GM11168 (cell line): ENCODE data around the gene KIFAP3.
"Not testable (repeated sequence)": the region's sequence is repeated elsewhere in the genome, so short reads cannot be mapped to it uniquely, and the experiment has no call there.

Experiments
- in situ Hi-C: fragments of 300-500 bp; cut with MboI; formaldehyde crosslinking; loops from one replicate; pipeline ENCODE4 v1.12.0; 2022; ENCODE audit warnings: low sequenced_read_pairs; ENCODE audit not compliant: unreplicated experiment

Gene KIFAP3

DNA sequence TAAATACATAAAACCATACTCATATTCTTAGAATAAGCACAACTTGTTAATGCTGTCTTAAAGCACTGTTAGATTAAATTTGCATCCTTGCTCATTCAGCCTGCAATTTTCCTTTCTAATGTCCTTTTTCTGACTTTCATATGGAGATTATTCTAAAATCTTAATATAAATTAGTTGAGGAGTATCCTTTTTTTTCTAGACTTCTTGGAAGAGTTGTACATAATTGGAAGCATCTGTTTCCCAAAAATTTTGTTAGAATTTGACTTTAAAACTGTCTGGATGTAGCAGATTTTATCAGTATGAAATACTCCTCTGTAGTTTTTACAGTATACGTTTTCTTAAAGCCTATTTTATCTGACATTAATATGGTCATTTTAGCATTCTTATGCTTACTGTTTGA, 9.7 kb downstream of the KIFAP3 start:
- in situ Hi-C loops = no loop called here

DNA sequence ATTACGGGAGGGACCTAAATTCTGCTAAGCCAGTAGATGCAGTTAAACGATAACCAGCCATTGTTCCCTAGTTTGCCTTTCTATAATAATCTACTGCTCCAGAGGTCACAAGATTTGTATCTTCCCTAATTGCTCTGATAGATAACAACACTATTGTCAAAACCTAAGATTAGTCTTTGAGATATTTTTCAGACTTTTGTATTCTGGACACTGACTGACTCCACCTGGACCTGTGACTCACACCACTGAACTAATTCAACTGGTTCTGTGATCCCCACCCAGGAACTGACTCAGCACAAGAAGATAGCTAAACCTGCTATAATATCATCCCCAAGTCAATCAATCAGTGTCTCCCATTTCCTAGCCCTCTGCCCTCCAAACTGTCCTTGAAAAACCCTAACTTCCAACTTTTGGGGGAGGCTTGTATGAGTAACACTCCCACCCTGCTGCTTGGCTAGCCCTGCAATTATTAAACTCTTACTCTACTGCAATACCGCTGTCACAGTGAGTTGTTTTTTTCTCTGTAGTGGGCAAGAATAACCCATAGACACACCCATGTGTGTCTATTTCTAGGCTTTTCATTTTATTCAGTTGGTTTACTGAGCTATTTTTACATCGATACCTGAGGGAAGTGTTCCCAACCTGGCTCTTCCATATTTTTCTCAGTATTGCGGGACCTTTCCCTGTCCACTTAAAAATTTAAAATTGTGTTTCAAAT, 11.2 kb downstream of the KIFAP3 start:
- in situ Hi-C loops = no loop called here

DNA sequence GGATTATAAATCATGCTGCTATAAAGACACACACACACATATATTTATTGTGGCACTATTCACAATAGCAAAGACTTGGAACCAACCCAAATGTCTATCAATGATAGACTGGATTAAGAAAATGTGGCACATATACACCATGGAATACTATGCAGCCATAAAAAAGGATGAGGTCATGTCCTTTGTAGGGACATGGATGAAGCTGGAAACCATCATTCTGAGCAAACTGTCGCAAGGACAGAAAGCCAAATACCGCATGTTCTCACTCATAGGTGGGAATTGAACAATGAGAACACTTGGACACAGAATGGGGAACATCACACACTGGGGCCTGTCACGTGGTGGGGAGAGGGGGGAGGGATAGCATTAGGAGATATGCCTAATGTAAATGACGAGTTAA, 12.8 kb downstream of the KIFAP3 start:
- in situ Hi-C loops = not testable (repeated sequence)

DNA sequence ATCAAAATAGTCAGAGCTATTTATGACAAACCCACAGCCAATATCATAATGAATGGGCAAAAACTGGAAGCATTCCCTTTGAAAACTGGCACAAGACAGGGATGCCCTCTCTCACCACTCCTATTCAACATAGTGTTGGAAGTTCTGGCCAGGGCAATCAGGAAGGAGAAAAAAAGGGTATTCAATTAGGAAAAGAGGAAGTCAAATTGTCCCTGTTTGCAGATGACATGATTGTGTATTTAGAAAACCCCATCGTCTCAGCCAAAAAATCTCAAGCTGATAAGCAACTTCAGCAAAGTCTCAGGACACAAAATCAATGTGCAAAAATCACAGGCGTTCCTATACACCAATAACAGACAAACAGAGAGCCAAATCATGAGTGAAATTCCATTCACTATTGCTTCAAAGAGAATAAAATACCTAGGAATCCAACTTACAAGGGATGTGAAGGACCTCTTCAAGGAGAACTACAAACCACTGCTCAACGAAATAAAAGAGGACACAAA, 14.4 kb downstream of the KIFAP3 start:
- in situ Hi-C loops = not testable (repeated sequence)

DNA sequence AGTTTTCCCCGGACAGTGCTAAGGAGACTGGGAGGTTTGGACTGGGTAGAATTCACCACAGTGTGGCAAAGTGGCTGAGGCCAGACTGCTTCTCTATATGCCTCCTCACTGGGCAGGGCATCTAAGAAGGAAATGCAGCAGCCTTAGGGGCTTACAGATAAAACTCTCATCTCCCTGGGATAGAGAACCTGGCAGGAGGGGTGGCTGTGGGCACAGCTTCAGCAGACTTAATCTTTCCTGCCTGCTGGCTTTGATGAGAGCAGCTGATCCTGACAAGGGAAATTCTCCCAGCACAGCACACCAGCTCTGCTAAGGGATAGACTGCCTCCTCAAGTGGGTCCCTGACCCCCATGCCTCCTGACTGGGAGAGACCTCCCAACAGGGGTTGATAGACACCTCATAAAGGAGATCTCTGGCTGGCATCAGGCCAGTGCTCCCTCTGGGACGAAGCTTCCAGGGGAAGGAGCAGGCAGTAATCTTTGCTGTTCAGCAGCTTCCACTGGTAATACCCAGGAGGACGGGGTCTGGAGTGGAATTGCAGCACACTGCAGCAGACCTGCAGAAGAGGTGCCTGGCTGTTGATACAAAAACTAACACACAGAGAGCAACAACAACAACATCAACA, 25.2 kb downstream of the KIFAP3 start:
- in situ Hi-C loops = no loop called here

DNA sequence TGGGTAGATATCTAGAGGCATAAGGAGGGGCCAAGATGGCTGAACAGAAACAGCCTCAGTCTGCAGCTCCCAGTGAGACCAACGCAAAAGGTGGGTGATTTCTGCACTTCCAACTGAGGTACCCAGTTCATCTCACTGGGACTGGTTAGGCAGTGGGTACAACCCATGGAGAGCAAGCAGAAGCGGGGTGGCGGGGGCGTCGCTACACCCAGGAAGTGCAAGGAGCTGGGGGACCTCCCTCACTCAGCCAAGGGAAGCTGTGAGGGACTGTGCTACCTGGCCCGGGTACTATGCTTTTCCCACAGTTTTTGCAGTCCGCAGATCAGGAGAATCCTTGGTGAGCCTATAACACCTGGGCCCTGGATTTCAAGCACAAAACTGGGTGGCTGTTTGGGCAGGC, 26.0 kb downstream of the KIFAP3 start:
- in situ Hi-C loops = no loop called here

DNA sequence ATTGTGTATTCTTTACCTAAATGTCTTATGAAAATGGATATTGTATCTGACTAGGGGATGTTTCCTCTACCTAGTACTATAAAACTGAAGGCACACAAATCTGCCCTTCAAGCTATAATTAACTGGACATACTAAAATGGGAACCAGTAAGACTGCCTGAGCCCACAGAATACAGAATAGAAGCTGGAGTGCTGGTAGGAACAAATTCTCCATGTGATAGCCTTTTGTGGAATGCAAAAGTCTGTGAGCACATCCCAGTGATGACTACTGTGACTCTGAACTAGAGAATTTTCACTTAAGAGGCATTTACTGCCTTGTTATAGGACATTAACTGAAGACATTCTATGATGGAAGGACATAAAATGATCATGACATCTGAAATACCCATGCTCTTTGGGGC, 30.3 kb downstream of the KIFAP3 start:
- in situ Hi-C loops = no loop called here

DNA sequence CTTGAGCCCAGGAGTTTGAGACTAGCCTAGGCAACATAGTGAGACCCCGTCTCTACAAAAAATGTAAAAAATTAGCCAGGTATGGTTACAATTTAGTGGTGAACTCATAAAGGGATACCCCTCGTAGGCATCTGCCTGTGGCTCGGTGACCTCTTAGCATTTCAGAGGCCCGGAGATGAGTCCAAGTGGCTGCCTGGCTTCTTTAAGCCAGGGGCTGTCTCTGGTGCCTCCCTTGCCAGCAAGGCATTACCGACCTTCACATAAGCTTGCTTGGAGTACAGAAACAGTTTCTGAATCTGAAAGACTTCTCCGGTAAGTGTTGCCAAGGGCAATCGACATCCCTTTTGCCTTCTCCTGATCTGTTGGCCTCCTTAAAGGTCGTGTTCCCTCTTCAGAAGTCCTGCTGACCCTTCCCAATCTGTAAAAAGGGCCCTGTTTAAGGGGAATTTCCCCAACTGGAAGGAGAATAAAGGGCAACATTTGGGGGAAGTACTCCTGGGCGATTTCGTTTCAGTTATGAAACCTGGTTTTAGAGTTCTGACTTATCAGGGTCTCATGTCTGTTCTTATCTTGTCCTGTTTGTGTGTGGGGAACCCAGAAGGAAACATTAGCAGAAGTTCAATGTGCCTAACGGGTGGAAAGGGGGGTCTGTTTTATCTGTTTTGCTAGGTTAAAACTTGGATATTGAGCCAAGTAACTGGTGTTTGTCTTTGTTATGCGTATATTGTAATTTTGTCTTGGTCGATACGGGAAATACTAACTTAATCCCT, 32.9 kb downstream of the KIFAP3 start:
- in situ Hi-C loops = no loop called here

DNA sequence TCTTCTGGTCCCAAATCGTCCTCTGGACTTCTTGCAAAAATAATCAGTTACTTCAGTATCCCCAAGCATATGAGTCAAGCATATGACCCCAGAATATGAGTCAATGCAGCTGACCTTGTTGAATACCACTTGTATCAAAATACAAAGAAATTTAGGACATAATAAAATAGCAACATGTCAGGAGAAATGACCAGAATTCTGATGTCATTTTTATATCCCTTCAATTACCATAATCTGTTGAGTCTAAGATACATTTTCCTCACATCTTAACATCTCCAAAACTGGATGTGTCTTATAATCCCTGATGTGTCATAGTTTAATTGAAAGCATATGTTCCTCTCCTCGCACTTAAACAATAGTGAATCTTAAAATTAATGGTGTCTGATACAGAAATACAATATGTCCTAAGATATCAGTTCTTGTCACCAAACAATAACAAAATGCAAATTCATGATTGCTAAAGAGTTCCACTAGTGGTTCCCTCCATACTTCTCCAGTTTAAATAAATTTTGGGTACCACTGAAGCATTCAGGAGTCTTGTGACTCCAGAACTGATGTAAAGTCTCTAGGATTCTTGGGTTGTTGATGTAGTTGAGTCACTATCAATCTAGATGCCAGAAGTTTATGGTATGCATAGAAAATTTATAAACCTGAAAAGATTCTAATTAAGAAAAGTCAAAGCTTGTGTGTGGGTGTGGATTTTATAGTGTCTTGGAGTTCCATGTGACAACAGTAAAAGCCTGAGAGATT, 41.8 kb downstream of the KIFAP3 start:
- in situ Hi-C loops = no loop called here

DNA sequence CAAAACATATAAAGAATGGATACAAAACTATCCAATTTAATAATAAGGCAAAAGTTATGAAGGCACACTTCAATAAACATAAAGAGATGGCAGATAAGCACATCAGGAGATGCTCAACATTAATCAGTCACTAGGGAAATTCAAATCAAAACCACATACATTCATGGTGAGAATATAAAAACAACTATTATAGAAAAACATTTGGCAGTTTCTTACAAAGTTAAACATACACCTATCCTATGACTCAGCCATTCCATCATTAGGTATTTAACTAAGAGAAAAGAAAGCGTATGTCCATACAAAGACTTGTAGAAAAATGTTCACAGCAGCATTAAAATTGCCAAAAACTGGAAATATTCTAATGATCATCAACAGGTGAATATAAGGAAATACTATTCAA, 44.3 kb downstream of the KIFAP3 start:
- in situ Hi-C loops = no loop called here

DNA sequence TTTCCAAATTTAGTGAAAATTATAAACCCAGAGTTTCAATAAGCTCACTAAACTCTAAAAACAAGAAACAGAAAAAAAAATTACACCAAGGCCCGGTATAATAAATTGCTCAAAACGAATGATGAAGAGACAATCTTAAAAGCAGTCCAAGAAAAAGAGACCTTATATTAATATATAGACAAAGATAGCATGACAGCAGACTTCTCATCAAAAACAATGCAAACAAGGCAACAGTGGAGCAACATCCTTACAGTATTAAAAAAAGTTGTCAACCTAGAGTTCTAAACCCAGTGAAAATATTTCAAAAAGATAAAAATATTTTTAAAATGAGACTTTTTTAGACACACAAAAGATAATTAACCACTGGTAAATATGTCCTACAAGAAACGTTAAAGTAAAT, 46.7 kb downstream of the KIFAP3 start:
- in situ Hi-C loops = no loop called here

DNA sequence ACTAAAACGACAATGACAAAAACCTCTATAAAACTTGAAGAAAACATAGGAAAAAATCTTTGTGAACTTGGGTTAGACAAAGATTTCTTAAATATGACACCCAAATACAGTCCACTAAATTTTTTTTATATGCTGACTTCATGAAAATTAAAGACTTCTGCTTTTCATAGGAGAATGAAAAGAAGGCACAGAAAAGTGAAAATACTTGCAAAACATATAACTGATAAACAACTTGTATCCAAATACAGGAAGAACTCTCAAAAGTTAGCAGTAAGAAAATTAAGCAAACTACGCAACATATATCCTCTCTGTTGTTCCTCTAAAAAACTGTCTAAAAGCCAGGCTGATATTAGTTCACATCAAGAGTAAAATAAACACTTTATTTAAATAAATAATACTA, 53.6 kb downstream of the KIFAP3 start:
- in situ Hi-C loops = no loop called here

DNA sequence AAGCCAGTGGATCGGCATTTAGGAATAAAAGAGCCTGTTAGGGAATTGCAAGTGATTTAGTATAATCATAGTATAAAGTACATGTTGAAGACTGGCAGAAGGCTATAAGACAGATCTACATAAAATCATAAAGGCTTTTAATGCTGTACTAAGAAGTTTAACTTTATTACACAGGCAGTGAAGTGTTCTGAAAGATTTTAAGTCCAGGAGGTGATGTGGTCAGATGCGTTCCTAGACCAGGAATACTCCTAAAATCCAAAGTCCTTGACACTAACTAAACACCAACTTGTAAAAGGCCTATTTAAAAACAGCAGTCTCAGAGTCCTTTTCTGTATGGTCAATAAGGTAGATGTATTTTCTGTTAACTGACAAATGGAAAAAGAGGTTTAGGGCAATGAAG, 57.0 kb downstream of the KIFAP3 start:
- in situ Hi-C loops = no loop called here

DNA sequence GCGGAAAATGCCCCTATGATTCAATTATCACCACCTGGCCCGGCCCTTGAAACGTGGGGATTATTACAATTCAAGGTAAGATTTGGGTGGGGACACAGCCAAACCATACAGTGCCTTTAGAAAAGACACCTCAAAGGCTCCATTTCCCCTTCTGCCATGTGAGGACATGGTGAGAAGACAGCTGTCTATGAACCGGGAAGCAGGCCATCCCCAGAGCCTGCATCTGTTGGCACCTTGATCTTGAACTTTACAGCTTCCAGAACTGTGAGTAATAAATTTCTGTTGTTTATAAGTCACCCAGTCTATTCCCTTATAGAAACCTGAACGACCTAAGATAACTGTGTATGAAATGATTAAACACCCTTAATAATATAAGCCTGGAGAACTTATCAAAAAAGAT, 61.6 kb downstream of the KIFAP3 start:
- in situ Hi-C loops = no loop called here

DNA sequence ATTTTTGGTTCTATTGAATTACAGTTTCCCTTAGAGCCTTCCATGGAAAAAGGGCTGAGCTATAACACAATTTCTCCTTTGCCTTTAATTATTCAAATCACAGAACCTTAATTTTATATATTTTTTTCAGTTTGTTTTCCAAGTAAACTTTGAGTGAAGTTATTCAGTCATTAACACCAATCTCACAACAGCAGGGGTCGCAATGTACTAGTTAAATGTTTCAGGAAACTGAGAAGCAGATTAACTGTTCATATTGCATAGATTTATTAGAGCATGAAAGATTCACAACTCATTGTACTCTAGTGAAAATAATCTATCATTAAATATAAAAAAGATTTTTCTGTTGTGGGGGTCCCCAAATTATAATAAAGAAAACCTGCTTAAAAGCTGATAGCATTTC, 64.1 kb downstream of the KIFAP3 start:
- in situ Hi-C loops = no loop called here

DNA sequence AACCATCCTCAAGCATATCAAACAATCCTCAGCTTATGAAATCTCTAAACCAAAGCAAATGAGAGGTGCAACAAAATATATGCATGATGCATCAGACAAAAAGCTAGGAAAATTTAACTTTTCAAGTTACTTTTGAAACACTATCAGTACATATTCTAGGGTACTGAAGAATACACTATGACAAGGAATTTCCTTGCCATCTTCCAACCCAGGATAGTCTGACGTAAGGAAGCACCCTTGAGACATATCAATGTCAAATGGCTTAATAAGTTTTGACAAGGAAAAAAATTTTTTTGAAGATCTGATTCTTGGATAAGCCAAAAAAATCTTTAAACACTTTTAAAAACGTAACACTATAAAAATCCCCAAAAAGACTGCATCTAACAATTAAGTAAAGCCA, 64.9 kb downstream of the KIFAP3 start:
- in situ Hi-C loops = no loop called here

DNA sequence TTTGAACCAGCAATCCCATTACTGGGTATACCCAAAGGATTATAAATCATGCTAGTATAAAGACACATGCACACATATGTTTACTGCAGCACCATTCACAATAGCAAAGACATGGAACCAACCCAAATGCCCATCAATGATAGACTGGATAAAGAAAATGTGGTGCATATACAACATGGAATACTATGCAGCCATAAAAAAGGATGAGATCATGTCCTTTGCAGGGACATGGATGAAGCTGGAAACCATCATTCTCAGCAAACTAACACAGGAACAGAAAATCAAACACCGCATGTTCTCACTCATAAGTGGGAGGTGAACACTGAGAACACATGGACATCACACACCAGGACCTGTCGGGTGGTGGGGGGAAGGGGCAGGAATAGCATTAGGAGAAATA, 65.8 kb downstream of the KIFAP3 start:
- in situ Hi-C loops = not testable (repeated sequence)

DNA sequence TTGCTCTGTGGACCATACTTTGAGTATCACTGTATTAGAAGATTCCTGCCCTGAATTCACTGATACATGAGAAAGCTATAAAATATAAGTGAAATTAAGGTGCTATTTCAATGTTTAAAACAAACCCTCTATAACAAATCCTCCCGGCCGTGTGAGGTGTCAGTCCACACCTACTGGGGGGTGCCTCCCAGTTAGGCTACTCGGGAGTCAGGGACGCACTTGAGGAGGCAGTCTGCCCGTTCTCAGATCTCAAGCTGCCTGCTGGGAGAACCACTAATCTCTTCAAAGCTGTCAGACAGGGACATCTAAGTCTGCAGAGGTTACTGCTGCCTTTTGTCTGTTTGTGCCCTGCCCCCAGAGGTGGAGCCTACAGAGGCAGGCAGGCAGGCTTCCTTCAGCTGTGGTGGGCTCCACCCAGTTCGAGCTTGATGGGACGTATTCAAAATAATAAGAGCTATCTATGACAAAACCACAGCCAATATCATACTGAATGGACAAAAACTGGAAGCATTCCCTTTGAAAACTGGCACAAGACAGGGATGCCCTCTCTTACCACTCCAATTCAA, 71.1 kb downstream of the KIFAP3 start:
- in situ Hi-C loops = not testable (repeated sequence)

DNA sequence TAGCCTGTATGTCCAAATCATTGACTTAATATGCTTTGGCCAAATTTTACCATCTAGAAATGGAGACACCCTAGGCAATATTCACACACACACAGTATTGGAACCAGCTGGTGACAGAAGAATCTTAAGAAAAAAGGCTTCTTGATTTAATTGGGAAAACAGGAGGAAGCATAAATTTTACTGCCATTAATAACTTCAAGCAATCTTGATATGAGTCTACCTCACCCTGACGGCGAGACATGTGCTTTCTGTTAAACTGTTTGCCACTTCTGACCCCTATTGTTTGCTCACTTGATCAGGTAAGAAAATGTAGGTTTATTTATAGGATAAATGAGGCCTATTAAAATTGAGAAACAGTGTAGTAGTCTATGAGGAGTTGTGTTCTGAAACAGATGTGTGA, 73.2 kb downstream of the KIFAP3 start:
- in situ Hi-C loops = no loop called here

DNA sequence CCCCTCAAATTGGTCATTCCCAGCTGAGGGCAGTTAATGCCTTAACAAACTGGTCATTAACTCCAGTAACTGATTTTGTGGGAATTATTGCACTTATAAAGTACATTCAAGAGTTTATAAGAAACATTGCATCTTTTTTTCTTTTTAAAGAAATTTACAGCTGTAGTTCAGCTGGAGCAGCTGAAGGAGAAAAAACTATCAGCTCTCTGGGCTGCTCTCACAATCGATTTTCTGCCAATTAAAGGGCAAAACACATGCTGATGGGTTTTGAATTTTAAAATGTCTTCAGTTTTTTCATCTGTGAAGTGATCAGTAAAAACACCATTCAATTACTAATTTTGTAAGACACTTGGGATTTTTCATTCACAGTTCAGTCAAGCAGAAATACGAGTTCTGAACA, 74.7 kb downstream of the KIFAP3 start:
- in situ Hi-C loops = no loop called here
